DMS79 treated with DMSO at 0.1 percent for 48 hours (cell line): Measurements from ENCODE around the gene CBFA2T2.

Experiments used
- DNase-seq: peaks from one replicate; lab custom pipeline; 2025; lab: John Stamatoyannopoulos, UW

CBFA2T2 gene

GRCh38 chr20:33667676-33668465 lies 178.0 kb downstream of the CBFA2T2 start:
- DNase-seq, result peak; percentile 54

- DNase-seq, result no peak
These were observed 178.7 kb downstream of the CBFA2T2 start for GRCh38 chr20:33668466-33669155.

GRCh38 chr20:33669224-33669623 lies 179.3 kb downstream of the CBFA2T2 start:
- DNase-seq, result no peak

GRCh38 chr20:33669873-33670640 lies 180.2 kb downstream of the CBFA2T2 start:
- no peak for DNase-seq

GRCh38 chr20:33670715-33671499 lies 181.0 kb downstream of the CBFA2T2 start:
- DNase-seq, result no peak

- DNase-seq, result no peak
These were observed 181.8 kb downstream of the CBFA2T2 start for GRCh38 chr20:33671573-33672288.

GRCh38 chr20:33672426-33673113 lies 182.7 kb downstream of the CBFA2T2 start:
- no peak for DNase-seq

GRCh38 chr20:33673114-33673409 lies 183.2 kb downstream of the CBFA2T2 start:
- no peak for DNase-seq

GRCh38 chr20:33673410-33674293 lies 183.8 kb downstream of the CBFA2T2 start:
- DNase-seq, result no peak

- peak; percentile 25 for DNase-seq
These were observed 184.6 kb downstream of the CBFA2T2 start, which contains the start of gene NECAB3 for GRCh38 chr20:33674294-33675135. TSS of gene NECAB3 (minus strand) at chr20:33674428. CDS start at chr20:33674352, 76 bp downstream.

GRCh38 chr20:33675136-33675959 lies 185.5 kb downstream of the CBFA2T2 start:
- no peak for DNase-seq

GRCh38 chr20:33676121-33676520 lies 186.2 kb downstream of the CBFA2T2 start:
- no peak for DNase-seq

GRCh38 chr20:33676652-33677645 lies 187.1 kb downstream of the CBFA2T2 start:
- no peak for DNase-seq

- no peak for DNase-seq
These were observed 188.3 kb downstream of the CBFA2T2 start for GRCh38 chr20:33677991-33678702.

GRCh38 chr20:33679758-33680485 lies 190.0 kb downstream of the CBFA2T2 start:
- DNase-seq, result no peak
